Right lobe of liver (tissue), 6 donors: ENCODE data around the gene KLK8. TPM values are rescaled to one million over a fixed set of nuclear protein-coding genes. Genes with fewer than 3 reads are reported as not detected.
A peak's percentile ranks its signal among the peaks of the same experiment; 100 is the strongest.

Experiments
- ATAC-seq, 4 donors: fragments of 200-7000 bp; cut with Tn5 transposase; one replicate each; pipeline ENCODE4 v1.9.1; 2020; ENCODE audit warnings: mild to moderate bottlenecking in 4 of 4, moderate library complexity in 4 of 4
- DNase-seq, 3 donors: peaks; one replicate each; pipeline ENCODE4 v3.0.0-alpha.2; 2020
- H3K27ac ChIP-seq, 3 donors: fragments of 200-600 bp; one replicate each; pipeline ENCODE4 v1.8.0; 2022
- H3K27me3 ChIP-seq, 2 donors: fragments of 200-600 bp; one replicate each; pipeline ENCODE4 v1.8.0; 2022
- H3K36me3 ChIP-seq, 4 donors: fragments of 200-600 bp; sonication (generic) in 1 of 4; one replicate each; pipeline versions ENCODE4 v1.5.1 to v1.8.0; 2017 to 2022; ENCODE audit warnings: control low read depth in 1 of 4
- H3K4me1 ChIP-seq, 4 donors: fragments of 200-600 bp; sonication (generic) in 1 of 4; one replicate each; pipeline versions ENCODE4 v1.5.1 to v1.8.0; 2017 to 2022; ENCODE audit warnings: control low read depth in 1 of 4
- H3K4me3 ChIP-seq, 3 donors: fragments of 200-600 bp; one replicate each; pipeline ENCODE4 v1.8.0; 2022
- H3K9me3 ChIP-seq, 4 donors: fragments of 200-600 bp; sonication (generic) in 1 of 4; one replicate each; pipeline versions ENCODE4 v1.5.1 to v1.8.0; 2017 to 2022; ENCODE audit warnings: control low read depth in 1 of 4
- POLR2A ChIP-seq: fragments of 450-650 bp; IDR thresholded peaks from one replicate; pipeline ENCODE4 v1.6.1; 2017; ENCODE audit warnings: antibody characterized with exemption, mild to moderate bottlenecking
- WGBS: methylation state at CpG from one replicate; pipeline ENCODE4 v1.1.6; 2018; ENCODE audit warnings: low coverage, low lambda C conversion rate; ENCODE audit not compliant: insufficient coverage; ENCODE audit errors: missing lambda C conversion rate; 5-methylcytosine and 5-hydroxymethylcytosine counted together
- intact Hi-C, 2 donors: fragments of 100-400 bp; cut with DNase I; formaldehyde crosslinking; loops; one replicate each; pipeline versions ENCODE4 v1.11.2 to v1.14.1; 2022
- total RNA-seq, 6 experiments: library from RNA; depleted of rRNA in 2 of 6; stranded (reverse); fragments of >200 nt in 2 of 6; fragmentation: NEBNext Ultra II Directional in 3 of 6; extraction: Animal tissue kit (Norgen Biotek cat#: 25700) in 3 of 6; gene quantifications; one replicate each; pipeline versions ENCODE4 v1.1.0 to v1.2.4, GENCODE V29; 2016 to 2023
- TF ChIP-seq, protein P1 (sequence below), 4 donors: fragments of 200-600 bp in 3 of 4; fragments of 450-650 bp in 1 of 4; IDR thresholded peaks; one replicate each; pipeline versions ENCODE4 v1.5.1 to v1.8.0; 2016 to 2022; ENCODE audit warnings: antibody characterized with exemption in 4 of 4, mild to moderate bottlenecking in 2 of 4
- donor health status: DM: no; HTN: yes; CAD: no.
- donor health status: DM: no; HTN: no; CAD: no.
- donor health status: DM: no; HTN: no; CAD: no.
- donor health status: DM: no; HTN: yes; CAD: no.
- donor health status: DM: no; HTN: yes; CAD: no.

KLK8 gene
- total RNA-seq, 6 experiments from 2014 or later = not detected

DNA sequence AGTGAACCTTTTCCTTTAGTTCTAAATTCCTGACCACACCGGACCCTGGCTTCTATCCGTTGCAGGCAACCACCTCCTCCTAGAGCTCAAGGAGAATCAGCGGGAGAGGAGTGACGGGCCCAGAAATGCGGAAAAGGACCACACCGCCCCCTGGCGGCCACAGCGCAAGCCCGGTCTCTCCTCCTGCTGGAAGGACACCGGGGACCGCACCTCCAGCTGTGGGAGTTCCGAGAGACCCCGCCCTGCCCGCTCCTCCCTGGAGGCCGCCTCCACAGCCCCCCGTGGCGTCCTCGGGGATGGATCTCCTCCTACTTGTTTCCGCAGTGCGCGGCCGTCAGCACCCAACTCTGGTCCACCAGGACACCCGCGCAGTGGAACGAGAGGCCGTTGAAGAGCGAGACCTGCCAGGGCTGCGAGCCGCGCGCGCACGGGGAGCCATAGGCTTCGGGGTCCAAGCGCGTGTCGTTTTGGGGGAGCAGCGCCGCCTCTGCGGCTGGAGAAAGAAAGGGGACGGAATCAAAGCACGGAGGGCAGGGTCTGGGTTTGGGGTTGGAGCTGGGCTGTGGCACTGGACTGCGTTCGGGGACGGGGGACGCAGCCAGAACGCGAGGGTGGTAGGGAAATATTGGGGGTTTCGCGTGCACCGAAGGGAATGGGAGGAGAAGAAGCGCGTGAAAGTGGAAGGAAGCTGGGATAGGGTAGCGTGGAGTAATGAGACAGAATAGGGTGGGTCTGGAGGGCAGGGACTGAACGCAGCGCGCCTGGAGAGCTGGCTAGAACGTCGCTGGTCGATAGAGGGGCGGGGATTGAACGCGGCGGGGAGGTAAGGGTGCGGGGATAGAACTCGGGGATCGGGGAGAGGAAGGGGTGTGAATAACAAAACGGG, 15.6 kb upstream of the KLK8 start:
- ATAC-seq (peak; percentile 38 to 54 (median 42)), DNase-seq (peak in 2 of 3 donors; percentile 51 to 57)
- no peak overlapping the region for H3K4me3 ChIP-seq
- no peak overlapping the region for H3K27ac ChIP-seq
- WGBS = 2% methylated on average over 55 of the region's 68 CpGs
- H3K9me3 ChIP-seq = no peaks in the 10 kb centered on the region
- H3K4me1 ChIP-seq = no peaks in the 10 kb centered on the region
- H3K36me3 ChIP-seq = no peaks in the 10 kb centered on the region
- intact Hi-C loops = no loop called here
- TF ChIP-seq, protein P1, sequence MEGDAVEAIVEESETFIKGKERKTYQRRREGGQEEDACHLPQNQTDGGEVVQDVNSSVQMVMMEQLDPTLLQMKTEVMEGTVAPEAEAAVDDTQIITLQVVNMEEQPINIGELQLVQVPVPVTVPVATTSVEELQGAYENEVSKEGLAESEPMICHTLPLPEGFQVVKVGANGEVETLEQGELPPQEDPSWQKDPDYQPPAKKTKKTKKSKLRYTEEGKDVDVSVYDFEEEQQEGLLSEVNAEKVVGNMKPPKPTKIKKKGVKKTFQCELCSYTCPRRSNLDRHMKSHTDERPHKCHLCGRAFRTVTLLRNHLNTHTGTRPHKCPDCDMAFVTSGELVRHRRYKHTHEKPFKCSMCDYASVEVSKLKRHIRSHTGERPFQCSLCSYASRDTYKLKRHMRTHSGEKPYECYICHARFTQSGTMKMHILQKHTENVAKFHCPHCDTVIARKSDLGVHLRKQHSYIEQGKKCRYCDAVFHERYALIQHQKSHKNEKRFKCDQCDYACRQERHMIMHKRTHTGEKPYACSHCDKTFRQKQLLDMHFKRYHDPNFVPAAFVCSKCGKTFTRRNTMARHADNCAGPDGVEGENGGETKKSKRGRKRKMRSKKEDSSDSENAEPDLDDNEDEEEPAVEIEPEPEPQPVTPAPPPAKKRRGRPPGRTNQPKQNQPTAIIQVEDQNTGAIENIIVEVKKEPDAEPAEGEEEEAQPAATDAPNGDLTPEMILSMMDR (IDR thresholded peaks at IDR 0.05) = peak; percentile 28 to 62 (median 46)
- no peak for TF ChIP-seq POLR2A
- H3K27me3 ChIP-seq = peaks cover 3 to 6% of the 10 kb centered on the region in 2 donors

DNA sequence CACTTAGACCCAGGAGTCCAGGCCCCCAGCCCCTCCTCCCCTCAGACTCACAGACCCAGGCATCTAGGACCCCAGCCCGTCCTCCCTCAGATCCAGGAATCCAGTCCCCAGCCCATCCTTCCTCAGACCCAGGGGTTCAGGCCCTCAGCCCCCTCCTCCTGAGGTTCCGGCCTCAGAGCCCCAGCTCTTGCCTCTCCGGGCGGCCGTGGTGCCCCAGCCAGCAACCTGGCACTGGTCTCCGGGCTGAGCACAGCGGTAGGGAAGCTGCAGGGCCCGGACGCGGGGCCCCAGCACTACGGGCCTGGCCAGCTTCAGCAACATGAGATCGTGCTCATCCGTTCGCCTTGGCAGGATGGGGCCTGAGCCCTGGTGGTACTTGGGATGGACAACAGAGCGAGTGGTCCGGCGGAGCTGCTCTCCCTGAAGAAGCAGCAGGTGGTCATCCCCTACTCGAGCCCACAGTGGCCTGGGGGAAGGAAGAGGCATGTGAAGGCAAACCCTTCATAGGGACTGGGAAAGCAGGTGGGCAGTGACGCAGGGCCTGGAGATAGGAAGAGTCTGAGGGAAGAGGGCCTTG, 14.4 kb upstream of the KLK8 start:
- no peaks in the 10 kb centered on the region for H3K36me3 ChIP-seq
- no peak for DNase-seq
- intact Hi-C loops = no loop called here
- TF ChIP-seq, protein P1 (IDR thresholded peaks at IDR 0.05) = no peak
- no peak for TF ChIP-seq POLR2A
- WGBS = 82% methylated on average over 7 of the region's 19 CpGs
- H3K27me3 ChIP-seq = peaks cover 3 to 6% of the 10 kb centered on the region in 2 donors
- ATAC-seq = no peak
- H3K9me3 ChIP-seq = no peaks in the 10 kb centered on the region
- no peak overlapping the region for H3K4me3 ChIP-seq
- no peak overlapping the region for H3K27ac ChIP-seq
- no peaks in the 10 kb centered on the region for H3K4me1 ChIP-seq

DNA sequence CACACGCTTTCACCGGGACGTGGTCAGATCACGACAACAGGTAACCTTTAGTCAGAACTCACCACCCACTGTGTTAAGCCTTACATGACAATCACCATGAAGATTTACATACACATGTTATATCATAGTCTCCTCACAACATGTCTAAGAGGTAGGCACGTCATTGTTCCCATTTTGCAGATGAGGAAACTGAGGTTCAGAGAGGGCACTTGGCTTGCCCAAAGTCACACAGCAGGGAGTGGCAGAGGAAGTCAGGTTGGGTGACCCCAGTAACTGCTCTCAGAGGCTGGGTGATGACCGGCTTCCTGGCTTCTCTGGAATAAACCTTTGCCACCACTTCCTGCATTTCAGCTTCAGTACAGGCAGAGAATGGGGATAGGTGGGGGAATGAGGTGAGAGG, 12.8 kb upstream of the KLK8 start:
- no peak overlapping the region for H3K27ac ChIP-seq
- ATAC-seq (no peak), DNase-seq (no peak)
- no peak overlapping the region for H3K4me3 ChIP-seq
- TF ChIP-seq, protein P1 (IDR thresholded peaks at IDR 0.05) = no peak
- no peak for TF ChIP-seq POLR2A
- no peaks in the 10 kb centered on the region for H3K4me1 ChIP-seq
- H3K9me3 ChIP-seq = no peaks in the 10 kb centered on the region
- intact Hi-C loops = no loop called here
- peaks cover 3 to 6% of the 10 kb centered on the region in 2 donors for H3K27me3 ChIP-seq
- no peaks in the 10 kb centered on the region for H3K36me3 ChIP-seq
- WGBS = 41% methylated on average over 2 of the region's 6 CpGs

DNA sequence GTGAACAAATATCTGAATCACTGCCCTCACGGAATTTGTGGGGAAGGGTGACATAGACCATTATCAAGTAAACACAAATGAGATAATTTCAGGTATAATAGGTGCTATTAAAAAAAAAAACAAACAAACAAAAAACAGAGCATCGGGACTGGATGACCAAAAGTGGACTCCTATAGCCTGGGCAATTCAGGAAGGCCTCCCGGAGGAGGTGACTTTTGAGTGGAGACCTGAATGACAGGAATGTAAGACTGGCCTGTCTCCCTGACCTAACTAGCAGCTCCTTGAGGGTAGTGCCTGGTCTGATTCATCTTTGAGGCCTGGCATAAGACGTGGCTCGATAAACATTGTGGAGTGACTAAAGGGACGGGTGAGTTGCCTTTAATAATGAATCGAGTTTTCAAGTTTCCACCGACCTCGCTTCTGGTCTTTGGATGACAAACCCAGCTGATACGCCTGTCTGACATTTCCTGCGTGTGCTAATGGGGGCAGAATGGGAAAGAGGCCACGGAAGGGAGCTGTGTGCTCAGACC, 11.3 kb upstream of the KLK8 start:
- DNase-seq (peak in 1 of 3 donors; percentile 2), ATAC-seq (no peak)
- WGBS = 60% methylated on average over 4 of the region's 12 CpGs
- Histone ChIP-seq H3K4me1 (no peaks in the 10 kb centered on the region), H3K27ac (no peak overlapping the region), H3K9me3 (no peaks in the 10 kb centered on the region), H3K4me3 (no peak overlapping the region), H3K36me3 (no peaks in the 10 kb centered on the region), H3K27me3 (peaks cover 3 to 6% of the 10 kb centered on the region in 2 donors)
- TF ChIP-seq, protein P1 (IDR thresholded peaks at IDR 0.05) = no peak
- TF ChIP-seq POLR2A = no peak
- intact Hi-C loops = no loop called here
